Measurements from ENCODE around the gene ADGRE2. TPM values are rescaled to one million over a fixed set of nuclear protein-coding genes. Genes with fewer than 3 reads are reported as not detected.
"Not testable (repeated sequence)": the region's sequence is repeated elsewhere in the genome, so short reads cannot be mapped to it uniquely, and the experiment has no call there.

Gene ADGRE2
- polyA plus RNA-seq, 1 donor, result 1.4 TPM

GRCh38 chr19:14779151-14779550 lies 791 bp upstream of the ADGRE2 start:
- DNase-seq, result no peak

- DNase-seq, result not testable (repeated sequence)
Measured at GRCh38 chr19:14777645-14778044, 715 bp downstream of the ADGRE2 start.

GRCh38 chr19:14775869-14776586 lies 2.3 kb downstream of the ADGRE2 start:
- no peak for DNase-seq

GRCh38 chr19:14775326-14775725 lies 3.0 kb downstream of the ADGRE2 start:
- not testable (repeated sequence) for DNase-seq

- DNase-seq, result no peak
Measured at GRCh38 chr19:14774373-14774772, 4.0 kb downstream of the ADGRE2 start.

GRCh38 chr19:14773722-14774121 lies 4.6 kb downstream of the ADGRE2 start:
- not testable (repeated sequence) for DNase-seq

- DNase-seq, result no peak
Measured at GRCh38 chr19:14772995-14773394, 5.4 kb downstream of the ADGRE2 start.

GRCh38 chr19:14772467-14772866 lies 5.9 kb downstream of the ADGRE2 start:
- no peak for DNase-seq

GRCh38 chr19:14770944-14771839 lies 7.2 kb downstream of the ADGRE2 start:
- no peak for DNase-seq

- DNase-seq, result no peak
Measured at GRCh38 chr19:14770136-14770535, 8.2 kb downstream of the ADGRE2 start.

- DNase-seq, result no peak
Measured at GRCh38 chr19:14769201-14769600, 9.2 kb downstream of the ADGRE2 start.

GRCh38 chr19:14768001-14768400 lies 10.4 kb downstream of the ADGRE2 start:
- no peak for DNase-seq

- DNase-seq, result no peak
Measured at GRCh38 chr19:14767466-14767971, 10.8 kb downstream of the ADGRE2 start.

GRCh38 chr19:14765841-14766240 lies 12.5 kb downstream of the ADGRE2 start:
- DNase-seq, result not testable (repeated sequence)

- not testable (repeated sequence) for DNase-seq
Measured at GRCh38 chr19:14765403-14765802, 13.0 kb downstream of the ADGRE2 start.

- no peak for DNase-seq
Measured at GRCh38 chr19:14764401-14764800, 14.0 kb downstream of the ADGRE2 start.

- DNase-seq, result no peak
Measured at GRCh38 chr19:14763497-14764145, 14.7 kb downstream of the ADGRE2 start.

GRCh38 chr19:14762111-14762510 lies 16.2 kb downstream of the ADGRE2 start:
- no peak for DNase-seq

GRCh38 chr19:14761607-14762006 lies 16.8 kb downstream of the ADGRE2 start:
- no peak for DNase-seq

GRCh38 chr19:14758816-14759215 lies 19.5 kb downstream of the ADGRE2 start:
- no peak for DNase-seq

- no peak for DNase-seq
Measured at GRCh38 chr19:14748601-14749000, 29.8 kb downstream of the ADGRE2 start.

- no peak for DNase-seq
Measured at GRCh38 chr19:14746886-14747285, 31.5 kb downstream of the ADGRE2 start.

GRCh38 chr19:14735915-14736314 lies 42.4 kb downstream of the ADGRE2 start:
- no peak for DNase-seq
